NCI-H1048 (cell line): ENCODE measurements around the gene TFAP2D.

ENCODE experiments used
- DNase-seq: peaks from one replicate; lab custom pipeline; 2025; lab: John Stamatoyannopoulos, UW

The TFAP2D gene

DNA sequence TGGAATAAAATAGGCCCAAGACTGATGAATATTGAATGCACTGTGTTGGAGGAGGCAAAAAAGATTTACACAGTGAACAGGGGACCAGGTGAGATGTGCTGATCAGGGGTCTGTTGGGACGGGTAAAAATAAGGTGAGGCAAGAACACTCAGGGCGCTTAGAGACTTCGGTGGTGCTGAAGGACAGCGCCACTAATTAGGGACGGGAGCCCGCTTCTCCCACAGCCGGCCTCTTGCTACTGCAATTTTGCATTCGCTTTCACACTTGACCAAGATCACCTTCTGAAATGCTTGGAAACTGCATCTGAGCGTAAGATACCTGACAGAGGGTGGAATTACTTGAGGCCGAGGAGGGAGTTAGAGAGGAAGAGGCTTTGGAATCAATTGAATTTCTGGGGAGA, 7.3 kb downstream of the TFAP2D start:
- DNase-seq = no peak

DNA sequence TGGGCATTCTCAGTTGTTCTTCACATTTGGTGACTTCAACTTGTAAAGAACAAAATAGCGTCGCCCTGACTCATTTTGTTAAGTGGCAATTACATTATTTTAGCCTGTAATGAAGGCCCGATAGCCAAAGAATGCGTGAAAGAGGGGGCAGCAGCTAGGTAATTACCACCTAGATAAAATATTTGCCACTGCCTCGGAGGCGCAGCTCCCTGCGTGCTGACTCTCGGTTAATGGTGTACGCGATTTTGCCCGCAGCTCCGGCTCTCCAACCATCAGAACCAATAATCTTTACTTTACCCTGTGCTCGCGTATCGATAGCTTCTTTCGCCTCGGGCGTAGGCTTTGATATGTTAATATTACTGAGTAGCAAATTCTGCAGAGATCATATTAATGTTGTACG, 8.7 kb downstream of the TFAP2D start:
- DNase-seq = no peak

DNA sequence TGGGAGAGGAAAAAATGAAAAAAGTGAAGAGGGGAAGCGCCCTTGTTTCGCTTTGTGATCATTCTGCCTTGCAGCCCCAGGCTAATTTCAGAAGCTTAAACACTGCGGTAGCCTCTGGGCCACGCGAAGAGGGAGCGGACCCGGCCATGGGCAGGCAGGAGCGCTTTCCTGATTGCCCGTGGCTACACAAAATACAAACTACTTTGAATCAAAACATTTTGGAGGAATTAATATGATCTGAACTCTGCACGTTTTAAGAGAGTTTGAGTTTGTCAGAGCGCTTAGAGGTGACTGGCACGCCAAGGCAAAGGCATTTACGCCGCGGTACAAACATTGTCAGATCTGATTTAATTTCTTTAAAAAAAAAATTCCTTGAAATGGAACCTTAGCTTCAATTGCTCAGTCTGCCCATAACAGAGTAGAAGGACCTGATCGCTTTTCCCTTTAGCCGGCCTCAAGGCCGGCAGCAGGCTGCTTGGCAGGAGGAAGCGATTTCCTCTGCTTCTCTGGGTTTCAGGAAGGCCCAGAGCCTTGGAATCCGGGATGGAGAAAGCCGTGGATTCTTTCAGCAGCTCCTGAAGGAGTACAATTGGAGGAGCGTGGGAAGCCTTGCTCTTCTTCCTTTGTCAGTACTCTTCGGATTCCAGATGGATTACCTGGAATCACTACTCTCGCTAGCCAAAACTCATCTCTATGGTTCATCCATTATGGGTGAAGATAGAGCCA, 9.7 kb downstream of the TFAP2D start:
- no peak for DNase-seq

DNA sequence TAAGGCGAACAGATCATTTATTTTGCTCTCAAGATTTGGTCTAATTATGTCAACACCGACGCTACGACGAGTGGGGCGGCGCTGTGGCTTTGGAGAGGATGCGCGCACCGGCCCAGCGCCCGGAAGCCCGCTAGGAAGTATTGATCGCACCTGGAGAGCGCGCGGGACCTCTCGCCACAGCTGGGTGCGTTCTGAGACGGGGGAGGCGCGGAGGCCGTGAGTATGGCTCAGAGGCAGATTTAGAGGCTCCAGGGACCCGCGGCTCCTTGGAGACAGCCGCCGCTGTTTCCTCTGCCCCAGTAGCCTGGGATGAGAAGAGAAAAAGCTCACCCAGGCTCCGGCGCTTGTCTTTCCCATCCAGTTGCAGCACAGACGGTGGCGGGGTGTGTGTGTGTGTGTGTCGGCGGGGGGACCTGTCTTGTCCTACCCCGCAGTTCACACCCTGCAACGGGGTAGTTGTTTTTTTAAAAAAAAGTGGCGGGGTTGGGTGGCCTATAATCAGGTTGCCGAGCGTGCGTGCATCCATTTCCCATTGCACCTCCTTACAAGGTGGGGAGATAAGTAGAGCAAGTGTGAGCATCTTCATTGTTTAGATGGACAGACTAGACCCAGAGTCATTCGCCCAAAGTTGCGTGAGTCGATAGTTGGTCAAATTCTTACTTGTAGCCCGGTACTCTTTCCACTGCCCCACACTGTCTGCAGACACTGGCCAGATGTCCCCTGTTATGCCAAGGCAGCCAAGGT, 11.2 kb downstream of the TFAP2D start:
- no peak for DNase-seq

DNA sequence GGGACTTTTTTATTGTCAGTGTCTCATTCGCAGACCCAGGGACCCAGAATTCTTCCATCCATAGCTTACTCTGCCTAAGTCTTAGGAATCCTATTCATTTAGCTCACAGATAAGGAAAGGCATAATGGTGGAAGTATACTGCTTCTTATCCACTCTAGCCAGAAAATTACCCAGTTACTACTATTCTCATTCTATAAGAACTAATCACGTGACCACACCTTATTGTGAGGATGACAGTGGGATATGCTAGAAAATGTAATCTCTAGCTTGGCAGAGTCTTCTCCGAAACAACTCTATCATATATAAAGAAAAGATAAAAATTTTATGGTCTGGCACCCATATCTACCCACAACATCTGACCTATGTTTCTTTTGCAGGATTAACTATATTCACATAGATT, 21.2 kb downstream of the TFAP2D start:
- DNase-seq = no peak

DNA sequence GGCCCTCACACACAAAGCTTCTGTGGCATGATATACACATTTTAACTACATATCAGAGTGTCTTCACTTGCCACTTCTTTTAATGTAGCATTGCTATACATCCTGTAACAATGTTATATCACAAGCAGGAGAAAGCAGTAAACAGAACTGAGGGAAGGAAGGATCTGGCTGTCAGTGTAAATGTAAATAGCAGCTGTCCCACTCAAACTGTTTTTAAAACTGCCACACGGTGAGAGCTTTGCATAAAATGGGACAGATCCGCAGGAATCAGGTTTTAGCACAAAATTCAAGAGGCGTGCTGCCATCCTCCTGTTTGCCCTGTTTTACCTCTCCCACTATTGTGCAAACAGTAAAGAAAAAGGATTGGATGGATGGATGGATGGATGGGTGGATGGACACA, 28.8 kb downstream of the TFAP2D start:
- no peak for DNase-seq

DNA sequence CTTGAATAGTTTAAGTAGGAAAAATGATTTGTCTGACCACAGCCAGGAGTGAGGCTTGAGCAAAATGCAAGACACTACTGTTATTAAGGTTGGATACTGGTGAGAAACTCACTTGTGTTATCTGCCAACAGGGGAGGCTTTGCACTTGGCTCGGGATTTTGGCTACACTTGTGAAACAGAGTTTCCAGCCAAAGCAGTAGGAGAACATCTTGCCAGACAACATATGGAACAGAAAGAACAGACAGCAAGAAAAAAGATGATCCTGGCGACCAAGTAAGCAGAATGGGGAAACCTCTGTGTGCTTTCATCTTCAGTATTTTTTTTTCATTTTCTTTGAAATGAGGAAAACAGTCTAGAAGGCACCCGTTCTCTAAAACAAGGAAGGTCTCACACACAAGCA, 31.6 kb downstream of the TFAP2D start:
- no peak for DNase-seq

DNA sequence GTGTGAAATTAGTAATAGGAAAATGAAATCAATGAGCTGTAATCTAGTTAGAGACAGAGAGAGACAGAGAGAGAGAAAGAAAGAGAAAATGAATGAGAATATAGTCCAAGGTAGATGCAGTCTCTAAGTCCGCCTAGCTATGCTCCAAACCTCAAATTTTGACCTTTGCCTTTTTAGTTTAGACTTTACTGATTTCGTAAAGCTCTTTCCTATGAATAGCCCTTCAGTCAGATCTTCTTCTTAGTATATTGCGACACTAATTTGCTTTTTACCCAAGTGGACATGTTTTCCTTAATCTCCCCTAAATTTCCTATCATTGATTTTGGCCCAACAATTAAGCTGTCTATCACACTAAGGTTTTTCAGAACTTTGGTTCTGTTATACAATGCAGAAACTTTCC, 49.5 kb downstream of the TFAP2D start:
- no peak for DNase-seq

DNA sequence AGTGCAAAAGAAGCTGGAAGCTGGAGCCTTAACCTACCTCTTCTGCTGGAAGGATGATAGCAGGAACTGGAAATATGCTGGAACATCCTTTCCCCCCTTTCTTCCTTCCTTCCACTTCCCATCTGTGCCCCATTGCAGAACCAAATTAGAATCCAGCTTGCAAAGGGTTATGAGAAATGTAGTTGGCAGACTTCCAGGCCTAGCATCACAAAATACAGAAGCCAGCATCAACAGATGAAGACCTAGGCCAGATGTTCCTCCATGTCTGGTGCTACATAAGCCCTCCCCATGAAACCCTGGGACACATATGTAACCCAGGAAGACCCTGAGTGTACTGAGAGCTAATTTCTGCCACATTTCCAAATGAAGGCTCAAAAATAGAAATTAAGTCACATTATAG, 65.4 kb downstream of the TFAP2D start:
- DNase-seq = no peak

DNA sequence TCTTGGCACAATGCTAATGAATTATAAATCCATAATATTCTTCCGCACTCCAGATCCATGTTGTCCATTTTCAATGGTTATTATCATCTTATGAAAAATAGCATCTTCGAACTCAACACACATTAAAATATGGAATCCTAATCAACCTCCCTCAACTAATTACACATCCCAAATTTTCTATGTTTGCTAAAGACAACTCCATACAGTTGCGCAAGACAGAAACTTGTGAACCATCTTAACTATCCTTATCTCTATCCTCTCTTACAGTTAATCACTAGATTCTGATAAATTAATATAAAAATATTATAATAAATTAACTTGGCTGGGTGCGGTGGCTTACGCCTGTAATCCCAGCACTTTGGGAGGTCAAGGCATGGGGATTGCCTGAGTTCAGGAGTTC, 67.1 kb downstream of the TFAP2D start:
- no peak for DNase-seq

DNA sequence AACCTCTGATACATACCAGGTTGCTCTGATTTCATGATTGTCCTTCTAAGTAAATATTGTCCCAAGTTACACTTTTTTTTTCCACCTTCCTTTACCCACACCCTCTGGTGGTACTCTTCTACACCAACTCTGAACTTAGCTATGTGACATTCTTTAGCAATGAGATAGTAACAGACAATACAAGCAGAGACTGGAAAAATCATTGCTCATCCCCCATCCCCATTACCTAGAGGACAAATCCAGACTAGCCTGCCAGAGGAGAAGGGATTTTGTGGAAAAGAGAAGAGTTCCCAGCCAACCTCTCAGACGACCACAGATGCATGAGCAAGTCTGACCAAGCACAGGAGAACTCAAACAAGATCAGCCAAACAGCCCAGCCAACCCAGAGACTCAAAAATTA, 72.6 kb downstream of the TFAP2D start:
- no peak for DNase-seq

DNA sequence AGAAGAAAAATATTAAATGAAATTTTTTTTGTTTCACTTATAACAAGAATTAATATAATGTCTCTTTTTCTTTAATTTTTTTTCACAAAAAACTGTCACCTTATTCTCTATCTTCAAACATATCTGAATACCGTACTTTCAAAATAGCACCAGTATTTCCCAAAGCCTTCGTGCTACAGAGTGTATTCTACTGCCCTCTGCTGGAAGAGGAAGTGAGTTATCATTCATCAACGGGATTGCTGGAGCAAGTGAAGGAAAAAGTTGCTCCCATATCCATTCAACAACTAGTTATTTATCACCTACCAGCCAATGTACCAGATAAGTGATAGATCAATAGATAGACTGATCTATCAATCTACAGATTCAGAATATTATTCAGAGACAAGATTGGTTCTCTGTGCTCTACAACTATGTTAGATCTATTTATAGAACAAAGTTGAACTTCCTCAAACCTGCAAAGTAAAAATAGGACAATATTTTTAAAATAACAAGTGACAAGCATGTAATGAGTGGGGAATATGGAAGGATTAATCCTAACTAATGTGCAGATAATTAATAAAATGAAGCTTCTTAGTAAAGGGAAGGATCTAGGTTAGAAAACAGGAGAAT, 78.7 kb downstream of the TFAP2D start:
- DNase-seq = peak; percentile 42

DNA sequence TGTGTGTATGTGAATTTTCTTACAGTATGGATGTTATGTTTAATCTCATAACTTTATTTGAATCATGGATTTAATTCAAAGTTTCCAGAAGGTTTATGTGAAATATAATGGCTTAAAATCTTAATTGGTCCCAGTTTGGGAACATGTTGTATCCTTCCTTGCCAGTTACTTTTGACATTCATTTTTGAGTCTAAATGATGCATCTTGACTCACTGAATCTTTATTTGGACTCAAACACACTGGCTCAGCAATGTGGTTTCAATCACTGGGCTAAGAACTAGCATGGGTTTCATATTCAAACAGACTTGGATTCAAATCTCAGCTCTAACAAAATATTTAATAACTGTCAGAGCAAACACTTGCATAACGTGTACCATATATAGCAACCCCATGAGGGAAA, 79.4 kb downstream of the TFAP2D start:
- no peak for DNase-seq

DNA sequence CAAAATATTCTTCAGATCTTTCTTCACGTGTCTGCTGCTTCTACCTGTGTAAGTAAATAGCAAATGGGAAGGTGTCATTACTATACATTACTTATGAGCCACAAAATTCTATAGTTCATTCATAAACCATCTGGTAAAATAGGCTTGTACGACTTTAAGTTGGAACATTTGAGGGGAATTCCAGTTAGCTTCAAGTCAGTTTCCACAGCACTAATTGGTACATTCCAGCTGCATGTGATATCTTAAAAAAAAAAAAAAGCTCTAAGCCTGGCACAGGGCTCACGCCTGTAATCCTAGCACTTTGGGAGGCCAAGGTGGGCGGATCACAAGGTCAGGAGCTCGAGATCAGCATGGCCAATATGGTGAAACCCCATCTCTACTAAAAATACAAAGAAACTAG, 82.2 kb downstream of the TFAP2D start:
- no peak for DNase-seq

DNA sequence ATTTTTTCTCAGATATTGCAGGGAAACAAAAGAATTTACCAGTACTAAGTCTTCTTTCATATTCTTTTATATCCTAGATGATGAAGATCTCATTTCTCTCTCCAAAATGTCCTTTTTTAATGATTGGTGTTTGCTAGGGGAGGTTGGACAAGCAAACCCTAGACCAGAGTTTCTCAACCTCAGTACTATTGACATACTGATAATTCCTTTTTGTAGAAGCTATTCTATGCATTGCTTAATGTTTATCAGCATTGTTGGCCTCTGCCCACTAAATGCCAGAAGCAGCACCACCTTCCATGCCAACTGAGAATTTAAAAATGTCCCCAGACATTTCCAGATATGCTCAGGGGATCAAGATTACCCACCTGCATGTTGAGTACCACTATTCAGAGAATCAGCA, 91.0 kb downstream of the TFAP2D start:
- no peak for DNase-seq

DNA sequence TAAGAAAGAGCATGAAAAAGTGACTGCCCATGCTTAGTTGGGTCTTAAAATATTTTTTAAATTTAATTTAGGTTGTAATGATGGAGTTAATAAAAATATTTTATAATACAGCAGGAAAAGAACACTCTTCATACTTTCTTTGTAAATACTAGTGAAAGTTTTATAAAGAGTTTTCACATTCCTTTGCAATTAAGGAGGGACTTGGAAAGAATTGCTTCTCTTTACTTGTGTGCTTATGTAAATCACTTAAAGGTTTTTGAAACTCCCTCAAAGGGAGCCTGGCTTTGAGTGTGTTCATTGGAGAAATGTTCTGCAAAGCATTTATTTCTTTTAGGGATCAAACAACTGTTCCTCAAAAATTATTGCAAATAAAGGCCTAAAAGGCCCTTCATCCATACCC, 93.7 kb downstream of the TFAP2D start:
- DNase-seq = no peak

DNA sequence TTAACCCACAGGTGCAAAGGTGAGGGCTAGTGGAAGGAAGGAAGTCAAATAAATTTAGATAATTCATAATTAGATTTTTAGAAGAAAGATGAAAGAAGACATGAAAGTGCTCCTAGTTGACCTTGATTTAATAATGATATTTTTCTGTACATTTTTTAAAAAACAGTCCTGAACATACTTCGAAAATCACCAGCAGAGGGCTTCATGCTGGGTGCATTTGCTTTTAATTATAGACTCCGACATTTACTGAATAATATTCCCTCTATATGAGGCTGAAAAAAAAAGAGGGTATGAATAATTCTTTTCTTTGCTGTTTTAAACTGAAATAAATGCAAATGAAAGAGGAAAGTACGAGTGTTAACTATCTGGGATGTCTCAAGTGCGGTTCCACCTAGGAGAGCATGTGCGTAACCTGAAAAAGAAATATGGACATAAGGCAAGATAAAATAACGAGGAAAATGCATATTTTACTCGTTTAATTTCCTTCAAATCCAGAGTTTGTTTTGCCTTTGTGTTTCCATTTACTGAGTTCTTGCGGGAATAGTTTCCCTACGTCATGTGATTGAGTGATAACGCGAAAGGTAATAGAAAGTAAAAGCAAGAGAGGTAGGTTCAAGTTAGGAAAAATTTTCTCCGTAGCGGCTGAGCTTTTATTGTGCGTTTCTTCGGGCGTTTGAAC, 102.2 kb downstream of the TFAP2D start:
- no peak for DNase-seq

DNA sequence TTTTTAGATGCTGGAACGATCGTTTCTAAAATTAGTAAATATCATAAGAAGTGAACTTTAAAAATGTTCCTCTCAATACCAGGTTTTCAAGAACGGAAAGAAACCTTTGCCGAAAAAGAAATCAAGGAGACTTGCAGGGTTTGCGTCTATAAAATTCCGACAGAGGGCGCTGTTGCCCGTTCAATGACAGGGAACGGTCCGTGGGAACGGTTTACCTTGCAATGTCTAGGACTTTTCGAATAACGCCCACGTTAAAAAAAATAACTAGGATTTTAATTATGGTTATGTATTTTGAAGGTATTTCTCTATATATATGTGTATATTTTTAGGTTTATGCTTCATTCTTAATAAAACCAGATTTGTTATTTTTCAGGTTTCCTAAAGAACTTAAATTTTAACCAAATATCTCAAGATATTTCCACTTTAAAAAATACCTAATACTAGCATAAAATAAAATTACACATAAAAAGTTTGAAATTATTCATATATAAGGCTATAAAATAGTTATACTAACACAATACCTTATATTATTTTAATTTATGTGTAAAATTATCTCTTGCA, 102.9 kb downstream of the TFAP2D start:
- DNase-seq = peak; percentile 74

DNA sequence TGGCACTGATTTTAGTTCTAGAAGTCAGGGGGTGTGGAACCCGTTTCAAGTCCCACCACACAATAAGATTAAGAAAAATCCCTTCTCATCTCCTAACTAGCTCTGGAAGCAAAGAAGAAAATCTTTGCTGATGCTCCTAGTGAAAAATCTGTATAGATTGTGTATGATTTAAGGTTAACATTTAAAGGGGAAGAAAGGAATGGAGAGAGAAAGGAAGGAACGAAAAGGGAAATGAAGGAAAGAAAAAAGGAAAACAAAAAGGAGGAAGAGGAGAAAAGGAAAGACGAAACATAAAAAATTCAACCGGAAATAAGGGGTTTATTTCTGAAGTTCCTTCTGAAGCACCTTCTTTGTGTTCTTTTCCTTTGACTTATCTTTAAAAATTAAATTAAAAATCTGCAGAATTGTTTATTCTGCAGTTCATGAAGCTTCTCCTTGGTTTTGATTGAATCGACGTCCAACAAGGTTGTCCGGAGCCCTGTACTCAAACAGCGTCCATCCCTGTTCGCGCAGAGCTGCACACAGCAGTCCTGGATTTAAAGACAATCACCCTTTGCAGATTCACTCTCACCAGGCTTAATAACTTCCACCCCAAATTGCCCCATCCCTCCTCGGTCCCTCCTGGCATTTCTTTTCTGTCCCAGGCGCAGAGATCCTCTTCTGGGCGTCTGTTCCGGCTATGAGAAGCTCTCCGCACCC, 103.8 kb downstream of the TFAP2D start:
- DNase-seq = no peak

DNA sequence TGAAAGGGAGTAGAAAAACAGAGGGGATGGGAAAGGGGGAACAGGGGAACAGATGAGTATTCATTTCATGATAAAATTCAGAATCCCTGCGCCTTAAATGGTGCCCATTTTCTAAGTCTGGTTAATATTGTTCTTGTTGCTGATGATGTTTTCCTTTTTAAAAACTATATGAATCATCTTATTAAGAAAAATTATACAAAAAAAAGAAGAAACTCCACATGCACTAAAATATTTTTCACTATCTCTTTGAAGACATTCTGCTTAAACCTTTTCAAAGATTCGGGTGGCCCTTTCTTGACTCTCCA, 104.3 kb downstream of the TFAP2D start:
- no peak for DNase-seq

DNA sequence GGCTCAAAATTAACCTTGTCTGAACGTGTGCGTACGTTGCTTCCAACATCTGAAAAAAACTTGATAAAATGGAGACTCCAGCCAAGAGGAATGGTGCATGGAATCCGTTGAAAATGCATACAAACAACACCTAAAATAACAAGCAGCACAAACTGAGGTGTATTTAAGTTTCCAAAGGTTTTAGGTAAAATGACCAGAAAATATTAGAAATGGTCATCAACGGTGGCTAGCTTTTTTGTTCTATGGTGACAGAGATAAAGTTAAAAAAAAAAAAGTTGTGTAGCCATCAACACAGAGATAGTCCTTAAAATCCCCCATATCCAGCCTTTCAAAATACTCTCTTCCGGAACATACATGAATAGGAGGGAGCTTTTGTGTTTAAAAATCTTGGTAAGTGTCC, 104.7 kb downstream of the TFAP2D start:
- no peak for DNase-seq

DNA sequence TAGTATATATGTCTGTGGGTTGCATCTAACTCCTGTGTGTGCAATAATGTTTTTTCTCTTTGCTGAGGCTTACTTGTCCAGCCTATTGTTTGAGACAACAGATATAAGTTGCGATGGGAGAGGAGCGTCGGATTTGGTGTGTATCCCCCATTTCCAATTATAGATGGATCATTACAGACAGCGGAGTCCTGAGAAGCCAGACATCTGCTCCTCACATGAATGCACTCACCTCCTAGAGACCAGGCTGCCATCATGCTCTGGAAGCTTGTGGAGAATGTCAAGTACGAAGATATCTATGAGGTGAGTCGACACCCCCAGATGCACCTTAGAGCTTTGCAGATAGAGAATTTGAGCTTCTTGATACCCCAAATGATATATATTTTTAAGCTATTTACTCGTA, 105.3 kb downstream of the TFAP2D start, which contains the start of gene TFAP2B:
TFAP2B (plus strand) TSS at position 199 of the 400 bp plus-strand sequence; CDS start at position 220, 21 bp downstream.
- DNase-seq = no peak
